GM18867 (cell line): Measurements from ENCODE around the gene GNGT1.
A peak's percentile ranks its signal among the peaks of the same experiment; 100 is the strongest.
"Not testable (repeated sequence)": the region's sequence is repeated elsewhere in the genome, so short reads cannot be mapped to it uniquely, and the experiment has no call there.

ENCODE experiments used
- ATAC-seq: cut with Tn5 transposase; IDR thresholded peaks from one replicate; pipeline ENCODE4 v1.9.1; 2021; ENCODE audit warnings: mild to moderate bottlenecking, moderate library complexity; ENCODE audit not compliant: unreplicated experiment

Gene GNGT1

DNA sequence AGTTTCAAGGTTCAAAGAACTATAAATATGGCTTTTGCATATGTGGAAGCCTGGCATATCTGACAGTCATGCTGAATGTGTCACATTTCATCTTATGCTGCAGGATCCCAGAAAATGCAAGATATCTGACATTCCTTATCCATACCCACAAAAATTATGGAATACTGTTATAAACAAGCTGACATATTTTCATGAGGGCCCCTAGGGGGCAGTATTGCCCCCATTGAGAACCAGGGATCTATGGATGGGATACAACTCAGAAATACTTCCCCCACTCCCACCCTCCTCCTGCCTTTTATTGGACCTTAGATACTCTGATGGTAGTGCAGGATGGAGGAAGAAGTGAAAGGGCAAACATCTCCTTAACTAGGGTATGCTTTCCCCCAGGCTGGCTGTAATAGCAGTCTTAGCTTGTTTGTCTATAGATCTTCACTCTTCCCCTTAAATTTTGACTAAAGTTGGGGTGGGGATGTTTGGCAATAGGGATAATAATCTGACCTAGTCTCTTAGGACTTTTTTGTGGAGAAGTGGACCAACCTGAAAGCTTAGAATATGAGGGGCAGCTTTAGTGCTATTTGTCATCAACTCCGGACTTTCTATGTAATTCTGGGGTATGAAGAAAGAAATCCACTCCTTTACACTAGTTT is 3.5 kb upstream of the GNGT1 start:
- no peak for ATAC-seq

DNA sequence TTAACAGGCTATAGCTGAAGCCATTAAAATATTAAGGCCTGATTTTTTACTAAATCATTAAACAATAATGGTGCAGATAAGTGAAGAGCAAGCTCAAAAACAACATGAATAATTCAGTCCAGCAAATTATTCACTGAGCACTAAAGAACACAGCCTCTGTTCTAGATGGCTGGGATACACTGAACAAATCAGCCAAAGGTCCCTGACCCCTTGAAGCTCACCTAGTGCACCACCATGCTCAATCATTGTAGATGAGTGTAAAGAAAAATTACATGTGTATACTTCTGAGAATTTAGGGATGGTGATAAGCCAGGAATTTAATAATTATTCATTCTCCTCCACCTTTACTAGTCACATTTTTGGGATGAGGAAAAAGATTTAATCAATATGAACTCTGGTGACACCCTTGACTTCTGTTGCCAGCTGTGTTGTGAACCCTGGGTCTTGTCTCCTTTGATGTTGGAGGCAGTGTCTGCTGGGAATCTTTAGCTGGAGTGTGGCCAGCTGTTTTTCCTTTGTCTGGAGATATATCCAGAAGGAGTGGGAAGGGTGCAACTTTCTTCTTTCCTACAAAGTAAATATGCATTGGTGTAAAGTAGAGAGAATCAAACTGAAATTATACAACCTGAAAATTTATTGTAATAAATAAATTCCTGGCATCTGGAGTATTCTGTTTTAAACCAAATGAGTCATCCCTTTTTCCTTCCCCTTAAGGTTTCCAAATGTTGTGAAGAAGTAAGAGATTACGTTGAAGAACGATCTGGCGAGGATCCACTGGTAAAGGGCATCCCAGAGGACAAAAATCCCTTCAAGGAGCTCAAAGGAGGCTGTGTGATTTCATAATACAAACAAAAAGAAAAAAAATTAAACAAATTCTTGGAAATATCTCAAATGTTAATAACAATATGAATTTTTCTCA is 4.0 kb downstream of the GNGT1 start:
- ATAC-seq, result no peak

DNA sequence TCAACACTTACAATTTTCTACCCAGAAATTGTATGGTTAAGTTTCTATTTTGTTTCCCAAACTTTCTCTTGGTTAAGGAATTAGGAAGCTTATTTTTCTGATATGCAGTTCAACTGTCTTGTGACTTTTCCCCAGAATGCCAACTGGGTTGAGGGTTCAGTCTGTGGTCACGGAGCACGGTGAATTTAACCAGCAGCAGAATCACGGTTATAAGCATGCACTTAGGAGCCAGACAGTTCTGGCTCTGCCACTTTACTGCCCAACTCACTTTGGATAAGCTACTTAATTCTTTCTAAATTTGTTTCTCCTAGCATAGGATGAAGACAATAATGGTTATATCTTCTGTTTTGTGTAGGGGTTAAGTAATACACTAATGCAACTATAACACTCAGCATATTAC is 4.9 kb downstream of the GNGT1 start:
- not testable (repeated sequence) for ATAC-seq

DNA sequence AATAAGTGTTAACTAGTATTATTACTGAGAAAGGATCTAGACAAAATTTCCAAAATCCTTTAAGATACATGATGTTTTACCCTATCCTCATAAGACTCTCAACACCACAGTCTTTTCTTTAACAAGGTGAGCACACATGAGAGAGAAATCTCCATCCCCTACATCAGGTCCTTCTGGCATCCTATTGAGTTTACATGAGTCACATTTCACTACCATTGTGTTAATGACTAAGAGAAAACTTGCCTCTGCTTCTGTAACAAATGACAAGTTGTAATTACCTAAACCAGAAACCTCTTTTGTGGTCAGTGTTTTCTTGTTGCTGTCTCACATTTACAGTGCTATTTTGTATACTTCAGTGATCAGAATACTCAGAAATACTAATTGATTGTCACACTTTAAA is 5.3 kb downstream of the GNGT1 start:
- peak; percentile 74 for ATAC-seq

DNA sequence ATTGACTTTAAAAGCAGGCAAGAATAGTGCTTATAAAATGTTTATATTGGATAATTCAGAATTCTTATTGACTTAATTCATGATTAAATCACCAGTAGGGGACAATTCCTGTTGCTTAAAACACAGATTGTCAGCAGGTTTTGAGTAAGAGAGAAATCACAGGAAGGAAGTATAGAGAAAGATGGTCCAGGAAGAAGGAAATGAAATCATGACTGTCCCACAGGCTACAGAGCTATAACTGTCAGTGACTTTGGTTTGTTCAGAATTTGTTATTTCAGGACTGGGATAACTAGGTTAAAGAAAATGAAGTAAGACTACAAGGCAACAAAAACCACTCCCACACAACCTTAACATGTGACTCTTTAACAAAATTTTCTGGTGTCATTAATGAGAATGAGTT is 6.8 kb downstream of the GNGT1 start:
- no peak for ATAC-seq

DNA sequence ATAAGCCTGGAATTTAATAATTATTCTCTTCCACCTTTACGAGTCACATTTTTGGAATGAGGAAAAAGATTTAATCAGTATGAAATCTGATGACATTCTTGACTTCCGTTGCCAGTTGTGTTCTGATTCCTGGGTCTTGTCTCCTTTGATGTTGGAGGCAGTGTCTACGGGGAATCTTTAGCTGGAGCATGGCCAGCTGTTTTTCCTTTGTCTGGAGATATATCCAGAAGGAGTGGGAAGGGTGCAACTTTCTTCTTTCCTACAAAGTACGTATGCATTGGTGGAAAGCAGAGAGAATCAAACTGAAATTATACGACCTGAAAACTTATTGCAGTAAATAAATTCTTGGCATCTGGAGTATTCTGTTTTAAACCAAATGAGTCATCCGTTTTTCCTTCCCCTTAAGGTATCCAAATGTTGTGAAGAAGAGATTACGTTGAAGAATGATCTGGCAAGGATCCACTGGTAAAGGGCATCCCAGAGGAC is 8.3 kb downstream of the GNGT1 start:
- no peak for ATAC-seq

DNA sequence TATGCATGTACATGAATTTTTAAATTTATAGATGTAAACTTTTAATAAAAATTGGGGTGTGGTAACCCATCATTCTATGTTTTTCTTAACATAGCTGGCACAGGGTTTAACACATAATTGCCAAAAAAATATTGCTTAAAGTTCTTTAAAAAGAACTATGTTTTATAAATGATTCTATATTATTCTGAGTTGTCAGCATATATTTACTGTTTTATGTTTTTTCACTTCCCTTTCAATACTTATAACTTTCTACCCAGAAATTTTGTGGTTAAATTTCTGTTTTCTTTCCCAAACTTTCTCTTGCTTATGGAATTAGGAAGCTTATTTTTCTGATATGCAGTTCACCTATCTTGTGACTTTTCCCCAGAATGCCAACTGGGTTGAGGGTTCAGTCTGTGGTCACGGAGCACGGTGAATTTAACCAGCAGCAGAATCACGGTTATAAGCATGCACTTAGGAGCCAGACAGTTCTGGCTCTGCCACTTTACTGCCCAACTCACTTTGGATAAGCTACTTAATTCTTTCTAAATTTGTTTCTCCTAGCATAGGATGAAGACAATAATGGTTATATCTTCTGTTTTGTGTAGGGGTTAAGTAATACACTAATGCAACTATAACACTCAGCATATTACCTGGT is 9.0 kb downstream of the GNGT1 start:
- ATAC-seq, result not testable (repeated sequence)

DNA sequence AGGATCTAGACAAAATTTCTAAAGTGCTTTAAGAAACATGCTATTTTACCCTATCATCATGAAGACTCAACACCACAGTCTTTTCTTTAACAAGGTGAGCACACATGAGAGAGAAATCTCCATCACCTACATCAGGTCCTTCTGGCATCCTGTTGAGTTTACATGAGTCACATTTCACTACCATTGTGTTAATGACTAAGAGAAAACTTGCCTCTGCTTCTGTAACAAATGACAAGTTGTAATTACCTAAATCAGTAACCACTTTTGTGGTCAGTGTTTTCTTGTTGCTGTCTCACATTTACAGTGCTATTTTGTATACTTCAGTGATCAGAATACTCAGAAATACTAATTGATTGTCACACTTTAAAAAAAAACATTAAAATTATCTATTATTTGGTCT is 9.5 kb downstream of the GNGT1 start:
- ATAC-seq, result peak; percentile 70

DNA sequence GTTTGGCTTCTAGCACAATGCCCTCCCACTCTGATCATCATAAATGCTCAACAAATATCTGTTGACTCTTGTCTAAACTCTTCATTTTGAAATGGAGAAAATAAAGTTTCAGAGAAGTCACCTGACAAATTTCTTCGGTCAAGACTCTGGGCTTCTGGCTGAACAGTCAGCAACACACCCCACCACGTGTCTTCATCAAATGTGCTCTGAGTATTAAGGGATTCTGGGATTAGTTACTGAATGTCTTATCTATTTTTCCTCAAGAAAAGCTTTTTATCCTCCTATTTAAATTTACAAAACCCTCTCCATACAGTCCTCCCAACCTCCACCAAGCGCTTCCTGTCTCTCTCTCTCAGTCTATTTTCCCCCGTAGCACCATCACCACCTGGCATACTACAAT is 9.9 kb downstream of the GNGT1 start:
- ATAC-seq, result peak; percentile 18

DNA sequence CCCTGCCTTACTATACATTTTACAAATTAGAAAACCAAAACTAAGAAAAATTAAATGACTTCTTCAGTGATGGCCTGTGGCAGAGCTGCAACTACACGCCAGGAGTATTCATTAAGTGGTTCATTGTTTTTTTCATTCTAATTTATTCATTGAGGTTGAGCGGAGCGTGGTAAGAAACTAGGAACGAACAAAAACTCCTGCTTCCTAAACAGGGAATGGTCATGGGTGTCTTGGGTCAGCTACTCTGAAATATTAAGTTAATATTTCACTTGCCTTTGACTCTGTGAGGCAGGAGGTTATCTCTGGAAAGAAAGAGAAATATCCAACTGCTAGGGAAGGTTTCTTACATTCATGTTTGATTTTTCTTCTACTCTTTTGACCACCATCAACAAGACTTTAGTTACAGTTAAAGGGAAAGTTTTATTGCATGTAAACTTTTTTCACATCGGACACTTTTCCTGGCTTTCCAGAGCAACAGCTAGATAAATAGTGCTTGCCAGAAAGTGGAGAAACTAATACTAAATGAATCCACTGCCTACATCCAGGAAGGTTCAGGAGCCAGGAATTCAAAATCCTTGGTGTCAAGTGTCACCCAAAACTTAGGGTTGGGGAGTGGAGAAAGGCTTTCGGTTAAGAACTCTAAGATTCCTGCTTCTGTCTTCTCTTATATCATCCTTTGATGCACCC is 14.3 kb downstream of the GNGT1 start:
- no peak for ATAC-seq

DNA sequence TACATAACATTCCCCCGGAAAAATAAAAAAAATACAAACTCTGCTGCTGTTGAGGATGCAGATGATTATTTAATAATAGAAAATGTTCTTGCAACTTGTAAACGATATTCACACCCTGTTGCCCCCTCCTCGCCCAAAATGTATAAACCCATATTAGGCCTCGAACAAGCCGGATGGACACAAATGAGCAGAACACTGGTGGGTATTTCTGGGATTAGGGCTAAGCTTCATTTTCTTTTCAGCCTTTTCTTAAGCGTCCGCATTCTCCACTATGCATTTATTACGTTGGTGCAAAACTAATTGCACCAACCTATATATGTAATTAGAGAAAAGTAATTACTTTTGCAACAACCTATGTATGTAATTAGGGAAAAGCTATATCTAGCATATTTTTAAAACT is 14.8 kb downstream of the GNGT1 start:
- ATAC-seq, result no peak

DNA sequence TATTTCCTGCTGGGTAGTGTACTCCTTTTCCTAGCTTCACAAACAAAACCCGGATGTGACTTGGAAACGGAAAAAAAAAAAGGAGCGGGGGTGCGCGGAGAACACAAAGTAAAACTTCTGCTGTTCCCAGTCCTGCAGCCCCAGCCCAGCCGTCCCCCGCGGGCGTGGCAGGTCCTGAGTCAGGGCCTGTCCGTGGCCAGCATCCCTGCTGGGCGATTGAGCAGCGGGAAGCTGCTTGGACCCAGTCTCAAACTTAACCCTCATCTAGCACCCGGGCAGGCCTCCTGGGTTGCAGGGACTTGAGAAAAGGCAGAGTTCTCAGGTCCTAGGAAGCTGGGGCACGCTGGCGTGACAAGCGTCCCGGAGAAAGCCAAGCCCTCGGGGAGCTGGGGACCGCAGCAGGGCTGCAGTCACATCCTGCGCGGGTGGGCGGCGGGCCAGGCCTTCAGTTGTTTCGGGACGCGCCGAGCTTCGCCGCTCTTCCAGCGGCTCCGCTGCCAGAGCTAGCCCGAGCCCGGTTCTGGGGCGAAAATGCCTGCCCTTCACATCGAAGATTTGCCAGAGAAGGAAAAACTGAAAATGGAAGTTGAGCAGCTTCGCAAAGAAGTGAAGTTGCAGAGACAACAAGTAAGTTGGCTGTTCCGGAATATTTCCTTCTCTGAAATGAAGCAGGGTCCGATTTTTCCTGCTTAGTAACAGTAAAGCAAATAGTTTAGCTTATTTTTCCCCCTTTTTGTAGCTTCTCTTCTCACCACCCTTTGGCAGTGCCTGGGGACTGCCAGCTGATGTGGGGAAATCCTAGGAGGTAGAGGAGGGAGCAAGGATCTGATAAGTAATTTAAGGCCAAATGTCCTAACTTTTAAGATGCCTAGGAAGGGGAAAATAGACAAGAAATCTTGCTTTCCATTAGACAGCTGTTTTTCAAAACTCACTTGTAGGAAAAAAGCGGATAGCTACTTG is 15.5 kb downstream of the GNGT1 start, which contains the start of gene GNG11:
Gene GNG11 (plus strand): TSS at position 129 of the 960 bp plus-strand sequence. CDS start 403 bp downstream, at position 532.
- peak; percentile 92 for ATAC-seq

DNA sequence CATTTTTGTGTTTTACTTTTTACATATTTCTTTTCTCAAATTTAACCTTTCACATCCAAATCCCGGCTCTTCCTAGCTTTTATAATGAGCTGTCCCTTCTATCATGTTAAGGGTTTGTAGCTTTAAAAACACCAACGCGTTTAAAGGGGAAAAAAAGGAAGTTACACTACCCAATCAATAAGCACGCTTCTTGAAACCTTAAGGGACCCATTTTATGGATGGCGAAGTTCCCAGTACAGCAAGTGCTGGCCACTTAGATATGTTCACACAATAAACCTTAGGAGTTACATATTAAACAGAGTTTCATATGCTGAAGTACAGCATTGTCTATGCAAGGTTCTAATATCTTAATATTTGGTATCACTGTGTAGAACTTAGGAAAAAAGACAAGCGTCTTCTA is 16.9 kb downstream of the GNGT1 start:
- no peak for ATAC-seq

DNA sequence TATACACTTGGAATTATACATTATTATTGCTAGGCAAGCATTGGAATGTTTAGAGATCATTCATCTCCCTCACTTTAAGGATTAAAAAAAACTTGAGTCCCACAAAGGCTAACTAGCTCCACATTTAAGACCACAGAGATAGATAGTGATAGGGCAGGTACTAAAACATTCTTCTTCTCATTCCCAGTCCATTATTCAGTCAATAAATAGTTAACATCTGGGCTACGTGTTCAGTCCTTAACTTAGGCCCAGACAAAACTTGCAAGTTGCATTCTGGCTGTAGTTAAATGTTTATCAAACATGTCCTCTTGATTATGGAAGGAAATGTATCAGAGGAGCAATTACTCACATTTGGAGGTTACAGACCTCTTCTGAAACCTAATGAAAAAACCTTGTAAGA is 17.6 kb downstream of the GNGT1 start:
- ATAC-seq, result no peak

DNA sequence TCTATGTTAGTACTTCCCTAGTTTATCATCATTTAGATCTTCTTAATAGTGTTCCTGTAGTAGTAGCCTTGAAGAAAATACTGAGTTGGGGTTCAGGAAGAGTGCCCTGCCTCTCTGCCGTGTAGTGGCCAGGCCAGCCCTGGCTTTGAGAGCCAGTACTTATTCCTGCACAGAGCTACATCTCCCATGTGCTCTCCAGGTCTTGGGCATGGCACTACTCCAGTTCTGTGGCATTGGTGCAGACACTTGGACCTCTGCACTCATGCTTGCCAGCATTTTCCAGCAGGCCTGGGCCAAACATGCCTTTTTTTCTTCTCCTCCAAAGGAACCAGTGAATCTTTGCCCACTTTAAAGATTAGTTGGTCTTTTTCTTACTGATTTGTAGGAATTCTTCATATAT is 20.4 kb downstream of the GNGT1 start:
- no peak for ATAC-seq

DNA sequence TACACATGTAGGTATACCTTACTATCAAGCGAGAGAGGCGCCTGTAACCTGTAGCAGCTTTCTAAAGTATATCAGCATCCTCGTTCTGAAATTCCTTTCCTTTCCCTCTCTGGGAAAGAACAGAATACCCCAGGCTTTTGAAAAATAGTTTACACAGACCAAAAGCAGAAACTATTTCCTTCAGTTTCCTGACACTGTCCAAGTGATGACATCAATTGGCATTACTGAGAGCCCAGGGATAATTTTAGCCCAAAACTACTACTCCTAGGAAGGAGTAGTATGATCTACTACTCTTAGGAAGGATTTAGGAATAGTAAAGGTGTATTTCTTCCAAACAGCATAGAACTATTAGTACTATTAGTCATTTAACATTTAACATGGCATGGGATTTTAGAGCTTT is 21.2 kb downstream of the GNGT1 start:
- ATAC-seq, result no peak

DNA sequence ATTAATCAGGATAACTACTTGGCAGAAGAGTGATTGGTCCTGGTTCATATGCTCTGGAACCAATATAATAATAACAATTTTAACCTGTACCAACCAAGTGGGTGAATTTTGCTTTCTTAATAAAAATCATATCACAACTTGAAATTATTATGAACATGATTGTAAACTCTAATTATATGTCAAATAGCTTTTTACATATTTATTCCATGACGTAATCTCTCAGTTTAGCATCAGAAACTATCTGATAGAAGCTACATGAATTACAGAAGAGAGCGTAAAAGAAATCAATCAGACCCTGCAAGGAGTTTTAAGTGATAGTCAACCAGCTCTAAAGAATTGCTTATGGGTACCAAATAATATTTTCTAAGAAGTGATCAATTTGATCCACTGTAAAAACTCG is 25.3 kb downstream of the GNGT1 start:
- no peak for ATAC-seq

DNA sequence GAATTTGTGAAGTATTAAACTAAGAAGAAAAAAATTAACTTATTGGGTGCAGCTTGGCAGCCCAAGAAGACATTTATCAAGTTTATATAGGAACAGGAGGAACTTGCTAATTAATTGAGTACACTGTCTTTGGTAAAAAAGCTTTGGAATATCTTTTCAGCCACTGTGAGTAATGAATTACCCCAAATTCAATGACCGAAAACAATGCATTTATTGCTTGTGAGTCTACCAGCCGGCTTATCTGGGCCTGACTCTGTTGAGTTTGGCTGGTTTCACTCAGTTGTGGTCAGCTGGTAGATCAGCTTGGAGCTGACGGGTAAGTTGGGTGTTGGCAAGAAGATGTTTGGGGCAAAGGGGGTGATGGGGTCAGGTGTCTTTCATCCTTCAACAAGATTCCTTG is 26.8 kb downstream of the GNGT1 start:
- ATAC-seq, result no peak

DNA sequence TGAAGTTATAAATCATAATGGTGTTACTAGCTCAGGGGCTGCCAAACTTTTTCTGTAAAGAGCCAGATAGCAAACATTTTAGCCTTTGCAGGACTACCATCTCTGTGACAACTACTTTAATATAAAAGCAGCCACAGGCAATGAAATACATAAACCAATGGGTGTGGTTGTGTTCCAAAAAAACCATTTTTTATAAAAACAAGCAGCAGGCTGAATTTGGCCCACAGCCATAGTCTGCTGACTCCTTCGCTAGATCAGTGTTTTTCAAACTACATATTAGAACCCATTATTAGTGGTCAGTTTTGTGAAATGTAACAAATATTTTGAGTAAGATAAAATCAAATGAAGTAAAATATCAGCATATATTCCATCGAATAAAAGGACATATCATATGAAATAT is 28.7 kb downstream of the GNGT1 start:
- ATAC-seq, result no peak

DNA sequence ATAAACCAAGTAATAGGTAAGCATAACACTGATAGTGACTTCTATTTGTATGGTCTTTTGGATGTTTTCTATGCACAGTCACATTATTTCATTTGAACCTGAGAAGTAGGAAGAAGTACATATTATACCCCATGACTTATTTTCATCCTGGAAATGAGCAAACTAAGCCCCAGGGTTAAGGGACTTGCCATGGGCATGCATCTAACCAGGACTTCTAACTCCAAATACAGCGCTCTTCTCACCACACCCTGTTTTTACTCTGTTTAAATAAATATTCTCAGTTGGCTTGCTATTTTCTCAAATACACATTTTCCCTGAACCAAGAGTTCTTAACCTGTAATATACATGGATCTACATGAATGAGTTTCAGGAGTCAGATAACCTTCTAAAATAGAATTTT is 31.5 kb downstream of the GNGT1 start:
- no peak for ATAC-seq
